DOHH2 (cell line): Measurements from ENCODE around the gene GPC1.

Source experiments
- H3F3A ChIP-seq: fragments of 200-600 bp; sonication (generic), shearing (Covaris generic); 2 replicates; pipeline ENCODE4 v1.6.0; 2016; ENCODE audit warnings: antibody characterized with exemption, mild to moderate bottlenecking; ENCODE audit not compliant: control insufficient read depth, insufficient read depth
- H3K27ac ChIP-seq: fragments of 200-600 bp; sonication (generic); 2 replicates; pipeline ENCODE4 v1.5.1; 2014; ENCODE audit warnings: low read depth, mild to moderate bottlenecking, low read length, moderate library complexity
- H3K27me3 ChIP-seq: fragments of 200-600 bp; sonication (generic); 2 replicates; pipeline ENCODE4 v1.6.1; 2014; ENCODE audit warnings: mild to moderate bottlenecking, low read length, mixed read lengths; ENCODE audit not compliant: control insufficient read depth
- H3K36me3 ChIP-seq: fragments of 200-600 bp; sonication (generic); 2 replicates; pipeline ENCODE4 v1.6.1; 2014; ENCODE audit warnings: mild to moderate bottlenecking, low read length, moderate library complexity, mixed read lengths; ENCODE audit not compliant: control insufficient read depth
- H3K4me1 ChIP-seq: fragments of 200-600 bp; sonication (generic); 2 replicates; pipeline ENCODE4 v1.6.1; 2014; ENCODE audit warnings: mild to moderate bottlenecking, low read length, mixed read lengths; ENCODE audit not compliant: control insufficient read depth
- H3K4me2 ChIP-seq: fragments of 200-600 bp; sonication (generic); 2 replicates; pipeline ENCODE4 v1.6.0; 2014; ENCODE audit warnings: mild to moderate bottlenecking, low read length, moderate library complexity
- H3K4me3 ChIP-seq: fragments of 200-600 bp; sonication (generic); 2 replicates; pipeline ENCODE4 v1.5.1; 2014; ENCODE audit warnings: mild to moderate bottlenecking, low read length, mixed read lengths
- H3K79me2 ChIP-seq: fragments of 200-600 bp; sonication (generic); 2 replicates; pipeline ENCODE4 v1.6.1; 2014; ENCODE audit warnings: mild to moderate bottlenecking, low read length, mixed read lengths; ENCODE audit not compliant: control insufficient read depth
- H3K9me2 ChIP-seq: fragments of 200-600 bp; sonication (generic); replicated peaks from 2 replicates; pipeline ENCODE4 v1.6.1; 2014; ENCODE audit warnings: mild to moderate bottlenecking, low read length, mixed read lengths; ENCODE audit not compliant: control insufficient read depth
- H3K9me3 ChIP-seq: fragments of 200-600 bp; sonication (generic); 2 replicates; pipeline ENCODE4 v1.6.1; 2014; ENCODE audit warnings: antibody characterized with exemption, low read length, mixed read lengths; ENCODE audit not compliant: control insufficient read depth, insufficient read depth
- H4K20me1 ChIP-seq: fragments of 200-600 bp; sonication (generic); 2 replicates; pipeline ENCODE4 v1.6.0; 2014; ENCODE audit warnings: low read depth, mild to moderate bottlenecking, antibody characterized with exemption, low read length, moderate library complexity; ENCODE audit not compliant: control insufficient read depth, insufficient read depth
- CTCF ChIP-seq: fragments of 200-600 bp; sonication (generic); IDR thresholded peaks from one replicate; pipeline ENCODE4 v1.5.1; 2014; ENCODE audit warnings: antibody characterized with exemption, mild to moderate bottlenecking, low read depth, low read length; ENCODE audit not compliant: poor library complexity, severe bottlenecking
- EZH2phosphoT487 ChIP-seq: fragments of 200-600 bp; sonication (generic); IDR thresholded peaks from 2 replicates; pipeline ENCODE4 v1.6.1; 2017; ENCODE audit warnings: borderline replicate concordance, mild to moderate bottlenecking, antibody characterized with exemption, low read length, moderate library complexity, mixed read lengths

The GPC1 gene

DNA sequence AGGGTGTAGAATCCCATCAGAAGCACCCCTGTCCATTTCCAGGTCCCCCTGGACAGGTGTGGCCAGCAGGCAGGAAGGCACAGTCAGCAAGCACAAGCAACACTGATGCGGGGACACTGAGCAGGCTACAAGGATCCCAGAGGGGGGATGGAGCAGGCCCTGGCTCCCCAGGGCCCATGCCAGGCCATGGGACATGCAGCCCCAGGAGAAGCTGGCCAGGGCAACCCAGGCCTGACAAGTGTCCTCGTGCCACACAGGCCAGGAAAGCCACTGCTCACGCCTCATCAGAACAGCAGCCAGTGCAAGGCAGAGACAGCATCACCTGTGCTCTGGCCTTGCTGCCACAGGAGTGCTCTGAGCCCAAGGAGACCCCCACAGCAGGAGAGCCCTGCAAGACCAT is 14.1 kb upstream of the GPC1 start:
- H3K27me3 ChIP-seq = no peaks in the 10 kb centered on the region
- H3F3A ChIP-seq = no peaks in the 10 kb centered on the region
- H3K9me3 ChIP-seq = peaks cover 22% of the 10 kb centered on the region; the same call in 1 of the 2 replicates
- H3K4me2 ChIP-seq = no peak overlapping the region
- no peak overlapping the region for H3K27ac ChIP-seq
- no peaks in the 10 kb centered on the region for H3K36me3 ChIP-seq
- H3K4me1 ChIP-seq = no peaks in the 10 kb centered on the region
- no peaks in the 10 kb centered on the region for H3K9me2 ChIP-seq
- no peaks in the 10 kb centered on the region for H4K20me1 ChIP-seq
- no peaks in the 10 kb centered on the region for H3K79me2 ChIP-seq
- H3K4me3 ChIP-seq = no peak overlapping the region
- TF ChIP-seq CTCF = no peak
- TF ChIP-seq EZH2phosphoT487 = no peak

DNA sequence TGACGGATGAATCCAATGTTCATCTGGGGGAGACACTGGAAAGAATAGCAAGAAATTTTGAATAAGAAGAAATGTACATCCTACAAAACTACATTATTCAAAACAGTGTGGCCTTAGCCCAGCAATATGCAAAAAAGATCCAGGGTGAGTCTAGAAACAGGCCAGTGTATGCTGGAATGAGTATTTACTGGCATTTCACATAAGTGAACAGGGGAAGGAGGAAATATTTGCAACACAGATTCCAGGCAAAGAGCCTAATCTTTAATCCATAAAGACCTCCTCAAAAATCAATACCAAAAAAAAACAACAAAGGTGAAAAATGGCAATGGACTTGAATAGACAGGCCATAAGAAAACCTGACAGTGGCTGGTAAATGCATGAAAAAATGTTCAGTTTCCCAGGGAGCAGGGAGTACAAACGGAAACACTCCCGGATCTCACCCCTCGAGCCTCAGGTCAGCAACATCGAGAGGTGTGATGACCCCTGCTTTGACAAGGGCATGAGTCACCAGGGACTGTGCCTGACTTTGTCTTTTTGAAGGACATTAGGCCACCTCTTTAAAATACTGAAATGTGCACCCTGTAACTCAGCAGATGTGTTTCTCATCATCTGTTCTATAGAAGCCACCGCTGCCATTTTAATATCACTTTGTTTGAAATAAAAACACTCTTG is 12.7 kb upstream of the GPC1 start:
- Histone ChIP-seq H3K27me3 (no peaks in the 10 kb centered on the region), H3F3A (no peaks in the 10 kb centered on the region), H3K4me3 (no peak overlapping the region), H3K9me2 (no peaks in the 10 kb centered on the region), H3K27ac (no peak overlapping the region), H3K9me3 (peaks cover 22% of the 10 kb centered on the region; the same call in 1 of the 2 replicates), H3K79me2 (no peaks in the 10 kb centered on the region), H3K4me1 (peaks cover 1% of the 10 kb centered on the region), H3K4me2 (no peak overlapping the region), H3K36me3 (no peaks in the 10 kb centered on the region), H4K20me1 (no peaks in the 10 kb centered on the region)
- TF ChIP-seq EZH2phosphoT487 = no peak
- TF ChIP-seq CTCF = no peak

- Histone ChIP-seq H3K9me2 (no peaks in the 10 kb centered on the region), H3K36me3 (no peaks in the 10 kb centered on the region), H3K9me3 (peaks cover 19% of the 10 kb centered on the region; the same call in 1 of the 2 replicates), H3K4me1 (peaks cover 11% of the 10 kb centered on the region), H3K27me3 (no peaks in the 10 kb centered on the region), H3K27ac (no peak overlapping the region), H3K79me2 (no peaks in the 10 kb centered on the region), H3K4me3 (no peak overlapping the region), H4K20me1 (no peaks in the 10 kb centered on the region), H3K4me2 (no peak overlapping the region), H3F3A (no peaks in the 10 kb centered on the region)
- no peak for TF ChIP-seq CTCF
- no peak for TF ChIP-seq EZH2phosphoT487
Observed at GRCh38 chr2:240423788-240424191, 11.7 kb upstream of the GPC1 start.
